Fibroblast of mammary gland (primary cell): ENCODE results near the gene YAF2.

Experiments
- DNase-seq: peaks from one replicate; pipeline ENCODE4 v3.0.0-alpha.2; 2010; ENCODE audit warnings: low read depth
- H3K4me3 ChIP-seq: 2 replicates; pipeline ENCODE4 v1.5.1; 2011; ENCODE audit warnings: low read depth, mild to moderate bottlenecking, low read length, moderate library complexity; ENCODE audit not compliant: control insufficient read depth
- TF ChIP-seq, protein P1 (sequence below): conservative IDR thresholded peaks from 2 replicates; pipeline ENCODE4 v1.5.1; 2011; ENCODE audit warnings: low read depth, low read length, inconsistent platforms; ENCODE audit not compliant: control insufficient read depth, insufficient read depth

YAF2 gene

GRCh38 chr12:42186793-42187192 is 51.3 kb downstream of the YAF2 start:
- no peak for DNase-seq
- TF ChIP-seq, protein P1, sequence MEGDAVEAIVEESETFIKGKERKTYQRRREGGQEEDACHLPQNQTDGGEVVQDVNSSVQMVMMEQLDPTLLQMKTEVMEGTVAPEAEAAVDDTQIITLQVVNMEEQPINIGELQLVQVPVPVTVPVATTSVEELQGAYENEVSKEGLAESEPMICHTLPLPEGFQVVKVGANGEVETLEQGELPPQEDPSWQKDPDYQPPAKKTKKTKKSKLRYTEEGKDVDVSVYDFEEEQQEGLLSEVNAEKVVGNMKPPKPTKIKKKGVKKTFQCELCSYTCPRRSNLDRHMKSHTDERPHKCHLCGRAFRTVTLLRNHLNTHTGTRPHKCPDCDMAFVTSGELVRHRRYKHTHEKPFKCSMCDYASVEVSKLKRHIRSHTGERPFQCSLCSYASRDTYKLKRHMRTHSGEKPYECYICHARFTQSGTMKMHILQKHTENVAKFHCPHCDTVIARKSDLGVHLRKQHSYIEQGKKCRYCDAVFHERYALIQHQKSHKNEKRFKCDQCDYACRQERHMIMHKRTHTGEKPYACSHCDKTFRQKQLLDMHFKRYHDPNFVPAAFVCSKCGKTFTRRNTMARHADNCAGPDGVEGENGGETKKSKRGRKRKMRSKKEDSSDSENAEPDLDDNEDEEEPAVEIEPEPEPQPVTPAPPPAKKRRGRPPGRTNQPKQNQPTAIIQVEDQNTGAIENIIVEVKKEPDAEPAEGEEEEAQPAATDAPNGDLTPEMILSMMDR: no peak

DNA sequence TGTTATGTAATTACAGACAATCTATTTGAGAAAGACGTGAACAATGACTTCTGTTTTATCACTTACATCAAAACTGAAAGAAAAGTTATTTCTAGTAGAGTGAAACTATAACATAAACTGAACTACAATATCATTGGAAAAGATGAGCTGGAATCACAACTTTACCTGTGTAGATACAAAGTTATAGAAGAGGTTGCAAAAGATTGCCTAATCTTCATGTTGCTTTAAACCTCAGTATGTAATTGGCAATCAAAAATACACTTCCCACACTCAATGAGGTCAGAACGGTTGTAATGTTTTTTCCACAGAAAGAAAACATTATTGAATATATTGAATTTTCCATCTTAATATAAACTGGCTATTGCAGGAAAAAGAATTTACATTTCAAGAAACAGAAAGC is 55.7 kb downstream of the YAF2 start:
- no peak overlapping the region for H3K4me3 ChIP-seq
- no peak for DNase-seq
- TF ChIP-seq, protein P1: no peak

More at GRCh38 chr12:42186793-42187192, 51.3 kb downstream of the YAF2 start:
- no peak overlapping the region for H3K4me3 ChIP-seq

DNA sequence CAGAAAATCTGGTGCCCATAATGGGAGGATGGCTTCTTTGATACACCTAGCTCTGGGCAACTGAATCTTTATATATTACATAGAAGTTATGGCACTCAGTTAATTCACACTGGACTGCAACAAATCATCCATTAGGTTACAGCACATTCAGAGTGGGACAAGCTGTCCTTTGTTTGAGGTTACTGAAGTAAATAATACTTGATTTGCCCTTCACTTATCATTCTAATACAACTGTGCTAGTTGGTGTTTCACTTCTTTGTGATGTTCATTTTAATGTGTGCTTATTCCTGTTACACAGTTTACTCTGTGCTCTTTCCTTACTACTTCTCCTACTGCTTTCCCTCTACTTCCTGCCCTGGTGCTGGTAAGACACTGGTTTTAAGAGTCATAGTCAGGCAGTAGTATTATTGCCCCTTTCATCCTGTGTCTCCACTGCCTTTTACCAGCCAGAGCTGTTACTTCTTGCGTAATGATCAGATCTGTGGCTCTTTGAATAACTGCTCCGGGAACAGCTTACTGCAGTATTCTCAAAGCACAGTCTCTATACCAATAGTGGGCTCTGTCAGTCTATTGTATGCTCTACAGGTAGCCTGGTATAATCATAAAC is 57.0 kb downstream of the YAF2 start:
- peak; percentile 43 for DNase-seq
- TF ChIP-seq, protein P1: no peak
- no peak overlapping the region for H3K4me3 ChIP-seq

- TF ChIP-seq, protein P1: no peak
- DNase-seq: no peak
- H3K4me3 ChIP-seq: no peak overlapping the region
Measured at GRCh38 chr12:42178101-42178500, 59.9 kb downstream of the YAF2 start.

DNA sequence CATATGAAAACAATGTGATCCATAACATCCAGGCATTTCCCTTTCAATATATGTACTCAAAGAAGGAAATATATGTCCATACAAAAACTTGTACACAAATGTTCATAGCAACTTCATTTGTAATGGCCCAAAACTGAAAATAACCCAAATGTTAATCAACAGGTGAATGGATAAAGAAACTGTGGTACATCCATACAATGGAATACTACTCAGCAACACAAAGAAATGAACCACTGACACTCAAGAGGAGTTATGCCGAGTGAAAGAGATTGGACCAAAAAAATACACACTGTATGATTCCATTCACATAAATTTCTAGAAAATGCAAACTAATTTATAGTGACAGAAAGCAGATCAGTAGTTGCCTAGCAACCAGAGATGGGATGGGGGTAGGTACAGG is 63.1 kb downstream of the YAF2 start:
- no peak for DNase-seq
- no peak overlapping the region for H3K4me3 ChIP-seq
- TF ChIP-seq, protein P1: no peak

DNA sequence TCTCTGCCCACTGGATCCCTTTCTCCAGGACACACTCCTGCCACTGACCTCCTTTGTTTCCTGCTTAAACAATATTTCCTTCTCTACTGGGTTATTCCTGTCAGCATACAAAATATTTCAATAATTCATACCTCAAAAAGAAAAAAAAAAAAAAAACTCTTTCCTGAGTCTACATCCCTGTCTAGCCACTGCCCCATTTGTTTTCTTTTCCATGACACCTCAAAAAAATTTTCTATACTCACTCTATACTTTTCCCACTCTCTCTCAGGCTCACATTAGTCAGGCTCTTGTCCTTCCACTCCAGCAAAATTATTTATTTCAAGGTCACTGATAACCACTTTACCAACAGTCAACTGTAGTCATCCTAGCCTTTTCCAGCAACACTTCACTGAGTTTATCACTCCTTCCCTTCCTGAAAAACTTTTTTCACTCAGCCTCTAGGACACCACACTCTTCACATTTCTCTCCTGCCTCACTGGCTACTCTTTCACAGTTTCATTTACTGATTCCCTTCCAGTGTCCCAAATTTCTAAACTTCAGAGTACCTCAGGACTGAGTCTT is 64.0 kb downstream of the YAF2 start:
- H3K4me3 ChIP-seq: no peak overlapping the region
- TF ChIP-seq, protein P1: no peak
- no peak for DNase-seq
